Panc1 (cell line): ENCODE results near the gene ZBTB9. TPM values are rescaled to one million over a fixed set of nuclear protein-coding genes. Genes with fewer than 3 reads are reported as not detected.

Experiments used
- ATAC-seq: fragments of 200-7000 bp; cut with Tn5 transposase; 2 replicates; pipeline ENCODE4 v1.9.1; 2020; ENCODE audit warnings: mild to moderate bottlenecking, moderate library complexity
- BruUV-seq: library from RNA; stranded (reverse); fragments of 400-500 nt; replicated peaks from 2 replicates; lab custom pipeline; 2021; lab: Mats Ljungman, UMichigan
- CTCF ChIA-PET: fragments of 300-600 bp; sonication (Branson Sonifier 250); formaldehyde crosslinking; loops from one replicate; lab custom pipeline; 2022; ENCODE audit warnings: antibody characterized with exemption; lab: Charles Lee
- POLR2A ChIA-PET: fragments of 300-600 bp; sonication (Branson Sonifier 250); formaldehyde crosslinking; loops from one replicate; lab custom pipeline; 2022; ENCODE audit warnings: antibody characterized with exemption; lab: Charles Lee
- DNase-seq: peaks from one replicate; pipeline ENCODE4 v3.0.0-alpha.2; 2010; ENCODE audit warnings: low read depth, low spot score
- H3K27ac ChIP-seq: 2 replicates; pipeline ENCODE4 v1.5.1; 2011; ENCODE audit warnings: mild to moderate bottlenecking, low read length, inconsistent platforms
- H3K27me3 ChIP-seq: fragments of 200-500 bp; sonication (Bioruptor generic); 2 replicates; pipeline ENCODE4 v1.6.0; 2014; ENCODE audit warnings: low read length, inconsistent platforms; ENCODE audit not compliant: control insufficient read depth, insufficient read depth
- H3K36me3 ChIP-seq: fragments of 200-500 bp; sonication (Bioruptor generic); 2 replicates; pipeline ENCODE4 v1.5.1; 2014; ENCODE audit warnings: inconsistent platforms, mild to moderate bottlenecking, low read length, moderate library complexity; ENCODE audit not compliant: control insufficient read depth, insufficient read depth
- H3K4me1 ChIP-seq: 2 replicates; pipeline ENCODE4 v1.5.1; 2011; ENCODE audit warnings: inconsistent platforms, mild to moderate bottlenecking, low read length, moderate library complexity; ENCODE audit not compliant: control insufficient read depth, insufficient read depth
- H3K4me3 ChIP-seq, 2 experiments: 2 replicates each; pipeline ENCODE4 v1.5.1; 2011 to 2012; ENCODE audit warnings: low read depth in 2 of 2, low read length in 2 of 2, mild to moderate bottlenecking in 2 of 2, inconsistent platforms in 1 of 2, moderate library complexity in 1 of 2
- H3K9me3 ChIP-seq: fragments of 200-500 bp; sonication (Bioruptor generic); 2 replicates; pipeline ENCODE4 v1.5.1; 2014; ENCODE audit warnings: low read depth, mild to moderate bottlenecking, inconsistent platforms, low read length, moderate library complexity; ENCODE audit not compliant: control insufficient read depth, insufficient read depth
- POLR2AphosphoS5 ChIP-seq: IDR thresholded peaks from 2 replicates; pipeline ENCODE4 v1.6.1; 2012; ENCODE audit warnings: mild to moderate bottlenecking, low read depth, low read length, moderate library complexity
- SIN3A ChIP-seq: IDR thresholded peaks from 2 replicates; pipeline ENCODE4 v1.6.1; 2012; ENCODE audit warnings: low read depth, mild to moderate bottlenecking, low read length, moderate library complexity, borderline replicate concordance; ENCODE audit not compliant: insufficient read depth
- TCF7L2 ChIP-seq: IDR thresholded peaks from 2 replicates; pipeline ENCODE4 v1.6.1; 2011; ENCODE audit warnings: mild to moderate bottlenecking, low read depth, low read length, inconsistent platforms
- in situ Hi-C: cut with HindIII; loops from 2 replicates; pipeline ENCODE4 v1.10.0; 2016; ENCODE audit warnings: low sequenced_read_pairs, low pct_unique_long_range_greater_than_20kb
- intact Hi-C: fragments of 100-400 bp; cut with micrococcal nuclease; formaldehyde crosslinking; loops from one replicate; pipeline ENCODE4 v1.10.0; 2022; ENCODE audit not compliant: unreplicated experiment
- total RNA-seq: library from RNA; stranded (reverse); gene quantifications from one replicate; pipeline ENCODE4 v1.2.1, GENCODE V29; 2021; ENCODE audit not compliant: unreplicated experiment
- TF ChIP-seq, protein P1 (sequence below), 2 experiments: IDR thresholded peaks; 2 replicates each; pipeline ENCODE4 v1.6.1; 2011 to 2012; ENCODE audit warnings: low read depth in 2 of 2, control low read depth in 1 of 2, low read length in 1 of 2, mild to moderate bottlenecking in 1 of 2, moderate library complexity in 1 of 2; ENCODE audit not compliant: insufficient read depth in 1 of 2
- TF ChIP-seq, protein P2 (sequence below): fragments of 450-650 bp; IDR thresholded peaks from 2 replicates; pipeline ENCODE4 v1.5.1; 2017; ENCODE audit warnings: mild to moderate bottlenecking

Gene ZBTB9
- total RNA-seq, 1 experiment from 2014 or later = 17.6 TPM

DNA sequence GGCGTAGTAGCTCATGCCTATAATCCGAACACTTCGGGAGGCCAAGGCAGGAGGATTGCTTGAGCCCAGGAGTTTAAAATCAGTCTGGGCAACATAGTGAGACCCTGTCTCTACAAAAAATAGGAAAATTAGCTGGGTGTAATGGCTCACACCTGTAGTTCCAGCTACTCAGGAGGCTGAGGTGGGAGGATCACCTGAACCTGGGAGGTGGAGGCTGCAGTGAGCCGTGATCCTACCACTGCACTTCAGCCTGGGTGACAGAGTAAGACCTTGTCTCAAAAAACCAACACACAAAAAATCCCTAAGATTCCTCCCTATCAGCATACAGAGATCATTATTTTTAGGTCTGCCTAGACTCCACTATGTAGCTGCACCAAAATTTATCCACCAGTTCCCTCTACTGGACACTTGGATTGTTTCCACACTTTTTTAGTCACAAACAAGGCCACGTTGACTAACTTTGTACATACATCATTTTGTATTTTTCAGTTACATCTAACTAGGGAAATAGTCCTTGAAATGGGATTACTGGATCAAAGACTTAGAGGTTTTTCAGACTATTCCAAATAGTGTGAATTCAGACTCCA is 47.2 kb upstream of the ZBTB9 start:
- Histone ChIP-seq H3K4me3 (no peak overlapping the region), H3K36me3 (peaks cover 18% of the 10 kb centered on the region), H3K27ac (peak overlapping the region; percentile 12; the same call in 1 of the 2 replicates), H3K4me1 (peaks cover 7% of the 10 kb centered on the region; the same call in 1 of the 2 replicates), H3K9me3 (no peaks in the 10 kb centered on the region), H3K27me3 (no peaks in the 10 kb centered on the region)
- TF ChIP-seq, protein P1, sequence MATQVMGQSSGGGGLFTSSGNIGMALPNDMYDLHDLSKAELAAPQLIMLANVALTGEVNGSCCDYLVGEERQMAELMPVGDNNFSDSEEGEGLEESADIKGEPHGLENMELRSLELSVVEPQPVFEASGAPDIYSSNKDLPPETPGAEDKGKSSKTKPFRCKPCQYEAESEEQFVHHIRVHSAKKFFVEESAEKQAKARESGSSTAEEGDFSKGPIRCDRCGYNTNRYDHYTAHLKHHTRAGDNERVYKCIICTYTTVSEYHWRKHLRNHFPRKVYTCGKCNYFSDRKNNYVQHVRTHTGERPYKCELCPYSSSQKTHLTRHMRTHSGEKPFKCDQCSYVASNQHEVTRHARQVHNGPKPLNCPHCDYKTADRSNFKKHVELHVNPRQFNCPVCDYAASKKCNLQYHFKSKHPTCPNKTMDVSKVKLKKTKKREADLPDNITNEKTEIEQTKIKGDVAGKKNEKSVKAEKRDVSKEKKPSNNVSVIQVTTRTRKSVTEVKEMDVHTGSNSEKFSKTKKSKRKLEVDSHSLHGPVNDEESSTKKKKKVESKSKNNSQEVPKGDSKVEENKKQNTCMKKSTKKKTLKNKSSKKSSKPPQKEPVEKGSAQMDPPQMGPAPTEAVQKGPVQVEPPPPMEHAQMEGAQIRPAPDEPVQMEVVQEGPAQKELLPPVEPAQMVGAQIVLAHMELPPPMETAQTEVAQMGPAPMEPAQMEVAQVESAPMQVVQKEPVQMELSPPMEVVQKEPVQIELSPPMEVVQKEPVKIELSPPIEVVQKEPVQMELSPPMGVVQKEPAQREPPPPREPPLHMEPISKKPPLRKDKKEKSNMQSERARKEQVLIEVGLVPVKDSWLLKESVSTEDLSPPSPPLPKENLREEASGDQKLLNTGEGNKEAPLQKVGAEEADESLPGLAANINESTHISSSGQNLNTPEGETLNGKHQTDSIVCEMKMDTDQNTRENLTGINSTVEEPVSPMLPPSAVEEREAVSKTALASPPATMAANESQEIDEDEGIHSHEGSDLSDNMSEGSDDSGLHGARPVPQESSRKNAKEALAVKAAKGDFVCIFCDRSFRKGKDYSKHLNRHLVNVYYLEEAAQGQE (IDR thresholded peaks at IDR 0.05; ENCODE audit: insufficient read depth in 1 of 2, low read depth in 2 of 2, low read length in 1 of 2) = no peak
- TF ChIP-seq TCF7L2 (no peak), POLR2AphosphoS5 (no peak), SIN3A (no peak)
- TF ChIP-seq, protein P2, sequence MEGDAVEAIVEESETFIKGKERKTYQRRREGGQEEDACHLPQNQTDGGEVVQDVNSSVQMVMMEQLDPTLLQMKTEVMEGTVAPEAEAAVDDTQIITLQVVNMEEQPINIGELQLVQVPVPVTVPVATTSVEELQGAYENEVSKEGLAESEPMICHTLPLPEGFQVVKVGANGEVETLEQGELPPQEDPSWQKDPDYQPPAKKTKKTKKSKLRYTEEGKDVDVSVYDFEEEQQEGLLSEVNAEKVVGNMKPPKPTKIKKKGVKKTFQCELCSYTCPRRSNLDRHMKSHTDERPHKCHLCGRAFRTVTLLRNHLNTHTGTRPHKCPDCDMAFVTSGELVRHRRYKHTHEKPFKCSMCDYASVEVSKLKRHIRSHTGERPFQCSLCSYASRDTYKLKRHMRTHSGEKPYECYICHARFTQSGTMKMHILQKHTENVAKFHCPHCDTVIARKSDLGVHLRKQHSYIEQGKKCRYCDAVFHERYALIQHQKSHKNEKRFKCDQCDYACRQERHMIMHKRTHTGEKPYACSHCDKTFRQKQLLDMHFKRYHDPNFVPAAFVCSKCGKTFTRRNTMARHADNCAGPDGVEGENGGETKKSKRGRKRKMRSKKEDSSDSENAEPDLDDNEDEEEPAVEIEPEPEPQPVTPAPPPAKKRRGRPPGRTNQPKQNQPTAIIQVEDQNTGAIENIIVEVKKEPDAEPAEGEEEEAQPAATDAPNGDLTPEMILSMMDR = no peak
- ChIA-PET CTCF (no interaction called here), POLR2A (no interaction called here)
- DNase-seq = no peak
- in situ Hi-C loops (no loop called here), intact Hi-C loops (no loop called here)
- no peak for ATAC-seq
- BruUV-seq = TSS peak; percentile 16

DNA sequence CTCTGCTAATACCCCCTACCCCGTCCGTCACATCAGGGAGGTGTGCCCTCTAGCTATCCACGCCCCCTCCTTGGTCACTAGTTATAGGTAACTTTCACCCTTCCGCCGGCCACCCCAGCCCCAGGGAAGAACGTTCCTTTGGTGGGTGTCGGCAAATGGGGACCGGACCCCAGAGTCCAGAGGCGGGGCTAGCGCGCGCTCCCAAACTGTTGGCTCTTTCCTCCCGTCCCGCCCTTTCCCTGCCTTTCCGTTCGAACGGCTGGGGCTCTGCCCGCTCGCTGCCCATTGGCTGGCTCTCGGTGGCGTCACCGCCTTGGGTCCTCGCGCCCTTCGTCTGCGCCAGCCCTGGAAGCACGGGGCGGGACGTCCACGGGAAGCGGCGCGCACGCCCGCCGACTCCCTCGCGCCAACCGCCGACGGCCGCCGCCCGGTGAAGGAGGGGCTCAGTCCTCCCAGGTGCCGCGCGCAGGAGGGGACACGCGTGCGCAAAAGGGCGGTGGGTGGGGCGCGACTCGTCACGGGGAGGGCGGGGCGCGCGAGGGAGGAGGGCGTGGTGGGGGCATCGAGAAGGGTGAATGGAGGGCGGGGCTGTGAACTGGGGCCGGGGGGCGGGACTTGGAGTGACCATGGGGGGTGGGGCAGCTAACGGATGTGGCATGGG is 44.2 kb upstream of the ZBTB9 start:
- Histone ChIP-seq H3K27ac (peak overlapping the region; percentile 93), H3K36me3 (peaks cover 9% of the 10 kb centered on the region), H3K4me1 (peaks cover 21% of the 10 kb centered on the region), H3K9me3 (no peaks in the 10 kb centered on the region), H3K27me3 (no peaks in the 10 kb centered on the region), H3K4me3 (peak overlapping the region; percentile 67 to 83)
- BruUV-seq = no TSS peak
- ATAC-seq (peak; percentile 94), DNase-seq (peak; percentile 72)
- in situ Hi-C loops = no loop called here
- intact Hi-C loops = no loop called here
- TF ChIP-seq SIN3A (peak; percentile 86; the same call in 1 of the 2 replicates), TCF7L2 (no peak), POLR2AphosphoS5 (peak; percentile 96)
- TF ChIP-seq, protein P1 (IDR thresholded peaks at IDR 0.05; ENCODE audit: insufficient read depth in 1 of 2, low read depth in 2 of 2, low read length in 1 of 2) = 0 out of 4 replicates have a peak, but pooled peaks of 1 of the 2 experiments have one; percentile 47
- TF ChIP-seq, protein P2 = no peak
- CTCF ChIA-PET = interaction anchor here (0.6 kb wide), 1 partner anchor 90 kb away, joined by 11 read pairs; no protein-coding TSS in a partner anchor
- POLR2A ChIA-PET = interaction anchor here (0.5 to 0.7 kb wide), 4 partner anchors 15 to 436 kb away, joined by 3 to 7 read pairs (median 4); no protein-coding TSS in a partner anchor
